ENCODE results near the gene PAK5. TPM values are rescaled to one million over a fixed set of nuclear protein-coding genes. Genes with fewer than 3 reads are reported as not detected.

PAK5 gene
- total and polyA plus RNA-seq, 11 donors: not detected

GRCh38 chr20:9492067-9492466 lies 346.8 kb downstream of the PAK5 start:
- Histone ChIP-seq H3K4me3 (no peak overlapping the region), H3K4me1 (no peaks in the 10 kb centered on the region), H3K27ac (no peak overlapping the region), H3K36me3 (no peaks in the 10 kb centered on the region), H3K9me3 (no peaks in the 10 kb centered on the region), H3K27me3 (no peaks in the 10 kb centered on the region)
- DNase-seq: no peak
- no peak for ATAC-seq
- TF ChIP-seq POLR2A (IDR thresholded peaks at IDR 0.05) (no peak), CTCF (IDR thresholded peaks at IDR 0.05) (no peak)
- 80 to 87% (median 85%) methylated on average over 4 of the region's 4 CpGs for WGBS, 4 donors
- intact Hi-C loops (cut with DNase I): no loop called here

- Histone ChIP-seq H3K9me3 (no peaks in the 10 kb centered on the region), H3K36me3 (no peaks in the 10 kb centered on the region), H3K4me1 (no peaks in the 10 kb centered on the region), H3K27ac (no peak overlapping the region), H3K4me3 (no peak overlapping the region), H3K27me3 (no peaks in the 10 kb centered on the region)
- TF ChIP-seq POLR2A (IDR thresholded peaks at IDR 0.05): no peak
- no peak for TF ChIP-seq CTCF (IDR thresholded peaks at IDR 0.05)
- intact Hi-C loops (cut with DNase I): no loop called here
- 82 to 96% (median 94%) methylated on average over 1 of the region's 1 CpG for WGBS, 4 donors
- no peak for ATAC-seq
- no peak for DNase-seq
Observed at GRCh38 chr20:9491324-9491723, 347.6 kb downstream of the PAK5 start.

- Histone ChIP-seq H3K4me1 (peaks cover 0 to 4% (median 0%) of the 10 kb centered on the region in 12 donors), H3K27ac (no peak overlapping the region), H3K9me3 (no peaks in the 10 kb centered on the region), H3K36me3 (no peaks in the 10 kb centered on the region), H3K27me3 (no peaks in the 10 kb centered on the region), H3K4me3 (no peak overlapping the region)
- DNase-seq (no peak), ATAC-seq (no peak)
- TF ChIP-seq POLR2A (IDR thresholded peaks at IDR 0.05) (no peak), CTCF (IDR thresholded peaks at IDR 0.05) (no peak)
- WGBS, 4 donors: 92 to 98% (median 93%) methylated on average over 3 of the region's 3 CpGs
- intact Hi-C loops (cut with DNase I): no loop called here
Observed at GRCh38 chr20:9490631-9491030, 348.2 kb downstream of the PAK5 start.

GRCh38 chr20:9490161-9490560 lies 348.7 kb downstream of the PAK5 start:
- Histone ChIP-seq H3K4me1 (peaks cover 0 to 7% (median 0%) of the 10 kb centered on the region in 12 donors), H3K4me3 (no peak overlapping the region), H3K27me3 (no peaks in the 10 kb centered on the region), H3K9me3 (no peaks in the 10 kb centered on the region), H3K27ac (no peak overlapping the region), H3K36me3 (no peaks in the 10 kb centered on the region)
- WGBS, 4 donors: 84 to 91% (median 88%) methylated on average over 3 of the region's 3 CpGs
- intact Hi-C loops (cut with DNase I): no loop called here
- DNase-seq (no peak), ATAC-seq (no peak)
- TF ChIP-seq POLR2A (IDR thresholded peaks at IDR 0.05) (no peak), CTCF (IDR thresholded peaks at IDR 0.05) (no peak)
